ENCODE measurements around the gene TOR1AIP2.

Gene TOR1AIP2

GRCh38 chr1:179815641-179816040 lies 62.0 kb downstream of the TOR1AIP2 start:
- no peak overlapping the region for H3K27ac ChIP-seq
- H3K4me3 ChIP-seq, result peak overlapping the region; percentile 72
- TF ChIP-seq CTCF (IDR thresholded peaks at IDR 0.05), result no peak
- no peak for DNase-seq (ENCODE audit: low spot score)

GRCh38 chr1:179814546-179814838 lies 63.1 kb downstream of the TOR1AIP2 start:
- H3K4me3 ChIP-seq, result peak overlapping the region; percentile 72
- no peak overlapping the region for H3K27ac ChIP-seq

GRCh38 chr1:179813626-179814545 lies 63.7 kb downstream of the TOR1AIP2 start:
- Histone ChIP-seq H3K4me3 (peak overlapping the region; percentile 72), H3K27ac (no peak overlapping the region)
- DNase-seq (ENCODE audit: low spot score), result no peak
- no peak for TF ChIP-seq CTCF (IDR thresholded peaks at IDR 0.05)

More at GRCh38 chr1:179814546-179814838, 63.1 kb downstream of the TOR1AIP2 start:
- no peak for TF ChIP-seq CTCF (IDR thresholded peaks at IDR 0.05)
- no peak for DNase-seq (ENCODE audit: low spot score)

GRCh38 chr1:179812501-179813292 lies 64.9 kb downstream of the TOR1AIP2 start:
- DNase-seq (ENCODE audit: low spot score), result no peak
- TF ChIP-seq CTCF (IDR thresholded peaks at IDR 0.05), result no peak
- Histone ChIP-seq H3K4me3 (no peak overlapping the region), H3K27ac (no peak overlapping the region)

- no peak for DNase-seq (ENCODE audit: low spot score)
- no peak overlapping the region for H3K4me3 ChIP-seq
- TF ChIP-seq CTCF (IDR thresholded peaks at IDR 0.05), result no peak
These were observed 67.3 kb downstream of the TOR1AIP2 start for GRCh38 chr1:179810367-179810715.

GRCh38 chr1:179809506-179810366 lies 67.9 kb downstream of the TOR1AIP2 start:
- Histone ChIP-seq H3K27ac (no peak overlapping the region), H3K4me3 (no peak overlapping the region)
- peak; percentile 78 for TF ChIP-seq CTCF (IDR thresholded peaks at IDR 0.05)
- no peak for DNase-seq (ENCODE audit: low spot score)

More at GRCh38 chr1:179810367-179810715, 67.3 kb downstream of the TOR1AIP2 start:
- no peak overlapping the region for H3K27ac ChIP-seq
